ENCODE data around the gene GRIK4.

DNA sequence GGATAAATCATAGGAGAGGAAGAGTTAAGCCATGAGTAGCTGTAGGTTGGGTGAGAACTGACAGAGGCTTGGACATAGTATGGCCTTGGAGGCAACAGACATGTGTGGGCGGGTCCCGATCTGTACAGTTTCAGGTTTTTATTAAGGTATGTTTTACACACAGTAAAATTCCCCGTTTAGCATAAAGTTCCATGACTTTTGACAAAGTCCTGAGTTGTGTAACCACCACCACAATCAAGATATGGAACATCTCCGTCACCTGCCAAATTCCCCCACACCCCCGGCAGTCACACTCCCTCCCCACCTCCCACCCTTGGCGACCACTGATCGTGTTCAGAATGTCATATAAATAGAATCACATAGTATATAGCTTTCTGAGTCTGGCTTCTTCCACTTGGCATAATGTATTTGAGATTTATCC lies 68.1 kb downstream of the GRIK4 start:
- TF ChIP-seq EZH2 (IDR thresholded peaks at IDR 0.05; ENCODE audit: low read length, unreplicated experiment), result no peak
- TF ChIP-seq, protein P1, sequence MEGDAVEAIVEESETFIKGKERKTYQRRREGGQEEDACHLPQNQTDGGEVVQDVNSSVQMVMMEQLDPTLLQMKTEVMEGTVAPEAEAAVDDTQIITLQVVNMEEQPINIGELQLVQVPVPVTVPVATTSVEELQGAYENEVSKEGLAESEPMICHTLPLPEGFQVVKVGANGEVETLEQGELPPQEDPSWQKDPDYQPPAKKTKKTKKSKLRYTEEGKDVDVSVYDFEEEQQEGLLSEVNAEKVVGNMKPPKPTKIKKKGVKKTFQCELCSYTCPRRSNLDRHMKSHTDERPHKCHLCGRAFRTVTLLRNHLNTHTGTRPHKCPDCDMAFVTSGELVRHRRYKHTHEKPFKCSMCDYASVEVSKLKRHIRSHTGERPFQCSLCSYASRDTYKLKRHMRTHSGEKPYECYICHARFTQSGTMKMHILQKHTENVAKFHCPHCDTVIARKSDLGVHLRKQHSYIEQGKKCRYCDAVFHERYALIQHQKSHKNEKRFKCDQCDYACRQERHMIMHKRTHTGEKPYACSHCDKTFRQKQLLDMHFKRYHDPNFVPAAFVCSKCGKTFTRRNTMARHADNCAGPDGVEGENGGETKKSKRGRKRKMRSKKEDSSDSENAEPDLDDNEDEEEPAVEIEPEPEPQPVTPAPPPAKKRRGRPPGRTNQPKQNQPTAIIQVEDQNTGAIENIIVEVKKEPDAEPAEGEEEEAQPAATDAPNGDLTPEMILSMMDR (conservative IDR thresholded peaks at IDR 0.05; ENCODE audit: low read depth, low read length), result no peak

Measured in PC-3 (cell line).